OCI-LY7 (cell line): Measurements from ENCODE around the gene C10orf90. TPM values are rescaled to one million over a fixed set of nuclear protein-coding genes. Genes with fewer than 3 reads are reported as not detected.

Experiments
- BruUV-seq: library from RNA; stranded (reverse); fragments of 400-500 nt; replicated peaks from 2 replicates; lab custom pipeline; 2021; lab: Mats Ljungman, UMichigan
- CTCF ChIA-PET: fragments of 300-600 bp; sonication (Branson Sonifier 250); formaldehyde crosslinking; loops from one replicate; lab custom pipeline; 2022; ENCODE audit warnings: antibody characterized with exemption; ENCODE audit not compliant: unreplicated experiment; lab: Charles Lee
- POLR2A ChIA-PET: fragments of 300-600 bp; sonication (Branson Sonifier 250); formaldehyde crosslinking; loops from one replicate; lab custom pipeline; 2022; ENCODE audit warnings: antibody characterized with exemption; lab: Charles Lee
- DNase-seq: peaks from one replicate; pipeline ENCODE4 v3.0.0-alpha.2; 2015; ENCODE audit warnings: low spot score
- H2AFZ ChIP-seq: fragments of 200-600 bp; sonication (generic), shearing (Covaris generic); 2 replicates; pipeline ENCODE4 v1.6.1; 2014; ENCODE audit warnings: mild to moderate bottlenecking, antibody characterized with exemption, low read length, moderate library complexity
- H3K27ac ChIP-seq: fragments of 200-600 bp; sonication (generic); 2 replicates; pipeline ENCODE4 v1.5.1; 2014; ENCODE audit warnings: mixed run types, low read depth, mild to moderate bottlenecking, moderate library complexity, low read length, inconsistent platforms; ENCODE audit not compliant: poor library complexity, severe bottlenecking
- H3K36me3 ChIP-seq: fragments of 200-600 bp; sonication (generic); 2 replicates; pipeline ENCODE4 v1.6.1; 2014; ENCODE audit warnings: mild to moderate bottlenecking, antibody characterized with exemption, low read length, moderate library complexity, mixed read lengths; ENCODE audit not compliant: insufficient read depth
- H3K4me1 ChIP-seq: fragments of 200-600 bp; sonication (generic); 2 replicates; pipeline ENCODE4 v1.5.1; 2014; ENCODE audit warnings: mild to moderate bottlenecking, low read length; ENCODE audit not compliant: insufficient read depth, poor library complexity, severe bottlenecking
- H3K4me2 ChIP-seq: fragments of 200-600 bp; sonication (generic); 2 replicates; pipeline ENCODE4 v1.6.1; 2014; ENCODE audit warnings: mild to moderate bottlenecking, low read length
- H3K4me3 ChIP-seq: fragments of 200-600 bp; sonication (generic); 2 replicates; pipeline ENCODE4 v1.5.1; 2014; ENCODE audit warnings: mild to moderate bottlenecking, low read depth, low read length; ENCODE audit not compliant: poor library complexity, severe bottlenecking
- H3K79me2 ChIP-seq: fragments of 200-600 bp; sonication (generic); 2 replicates; pipeline ENCODE4 v1.6.1; 2016; ENCODE audit warnings: low read depth, mild to moderate bottlenecking, low read length, moderate library complexity, mixed read lengths; ENCODE audit not compliant: insufficient read depth
- H3K9me2 ChIP-seq: fragments of 200-600 bp; sonication (generic); 2 replicates; pipeline ENCODE4 v1.6.1; 2016; ENCODE audit warnings: mild to moderate bottlenecking, low read length, mixed read lengths; ENCODE audit not compliant: insufficient read depth
- H3K9me3 ChIP-seq: fragments of 200-600 bp; sonication (generic); 2 replicates; pipeline ENCODE4 v1.6.1; 2014; ENCODE audit warnings: mild to moderate bottlenecking, mixed run types, low read length, mixed read lengths
- H4K20me1 ChIP-seq: fragments of 200-600 bp; sonication (generic); 2 replicates; pipeline ENCODE4 v1.6.1; 2014; ENCODE audit warnings: mild to moderate bottlenecking, antibody characterized with exemption, low read length, moderate library complexity, mixed read lengths; ENCODE audit not compliant: insufficient read depth
- EZH2phosphoT487 ChIP-seq: fragments of 200-600 bp; sonication (generic); IDR thresholded peaks from 2 replicates; pipeline ENCODE4 v1.6.1; 2018; ENCODE audit warnings: low read depth, borderline replicate concordance, mild to moderate bottlenecking, mixed run types, antibody characterized with exemption, low read length, moderate library complexity, mixed read lengths
- intact Hi-C: fragments of 100-400 bp; cut with micrococcal nuclease; formaldehyde crosslinking; loops from one replicate; pipeline ENCODE4 v1.10.0; 2022; ENCODE audit not compliant: unreplicated experiment
- total RNA-seq, 2 experiments: library from RNA; depleted of rRNA in 1 of 2; stranded (reverse); fragments of >200 nt in 1 of 2; shearing (Covaris generic) in 1 of 2; gene quantifications; 2 replicates each; pipeline ENCODE4 v1.2.3, GENCODE V29; 2014 to 2022
- TF ChIP-seq, protein P1 (sequence below): fragments of 200-600 bp; sonication (generic); conservative IDR thresholded peaks from 2 replicates; pipeline ENCODE4 v1.5.1; 2014; ENCODE audit warnings: mild to moderate bottlenecking, antibody characterized with exemption, low read length, moderate library complexity, mixed read lengths

Gene C10orf90
- total RNA-seq, 2 experiments from 2014 or later: not detected

DNA sequence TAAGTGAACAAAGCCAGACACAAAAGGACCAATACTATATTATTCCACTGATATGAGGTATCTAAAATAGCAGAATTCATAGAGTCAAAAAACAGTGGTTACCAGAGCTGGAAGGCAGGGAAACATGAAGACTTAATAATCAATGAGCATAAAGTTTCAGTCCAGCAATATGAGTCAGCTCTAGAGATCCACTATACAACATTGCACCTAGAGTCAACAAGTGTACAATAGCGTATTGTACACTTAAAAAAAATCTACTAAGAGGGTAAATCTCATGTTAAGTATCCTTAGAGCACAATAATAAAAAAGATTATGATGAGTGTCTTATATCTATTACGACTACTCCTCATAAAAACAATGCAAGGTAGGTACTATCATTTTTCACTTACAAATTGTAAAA is 36.1 kb downstream of the C10orf90 start:
- BruUV-seq: no TSS peak
- Histone ChIP-seq H3K4me3 (no peak overlapping the region), H2AFZ (no peak overlapping the region), H3K4me1 (no peaks in the 10 kb centered on the region), H3K79me2 (no peaks in the 10 kb centered on the region), H3K4me2 (no peak overlapping the region), H3K9me3 (no peaks in the 10 kb centered on the region), H3K9me2 (no peaks in the 10 kb centered on the region), H4K20me1 (no peaks in the 10 kb centered on the region), H3K27ac (no peak overlapping the region), H3K36me3 (no peaks in the 10 kb centered on the region)
- no peak for TF ChIP-seq EZH2phosphoT487
- TF ChIP-seq, protein P1, sequence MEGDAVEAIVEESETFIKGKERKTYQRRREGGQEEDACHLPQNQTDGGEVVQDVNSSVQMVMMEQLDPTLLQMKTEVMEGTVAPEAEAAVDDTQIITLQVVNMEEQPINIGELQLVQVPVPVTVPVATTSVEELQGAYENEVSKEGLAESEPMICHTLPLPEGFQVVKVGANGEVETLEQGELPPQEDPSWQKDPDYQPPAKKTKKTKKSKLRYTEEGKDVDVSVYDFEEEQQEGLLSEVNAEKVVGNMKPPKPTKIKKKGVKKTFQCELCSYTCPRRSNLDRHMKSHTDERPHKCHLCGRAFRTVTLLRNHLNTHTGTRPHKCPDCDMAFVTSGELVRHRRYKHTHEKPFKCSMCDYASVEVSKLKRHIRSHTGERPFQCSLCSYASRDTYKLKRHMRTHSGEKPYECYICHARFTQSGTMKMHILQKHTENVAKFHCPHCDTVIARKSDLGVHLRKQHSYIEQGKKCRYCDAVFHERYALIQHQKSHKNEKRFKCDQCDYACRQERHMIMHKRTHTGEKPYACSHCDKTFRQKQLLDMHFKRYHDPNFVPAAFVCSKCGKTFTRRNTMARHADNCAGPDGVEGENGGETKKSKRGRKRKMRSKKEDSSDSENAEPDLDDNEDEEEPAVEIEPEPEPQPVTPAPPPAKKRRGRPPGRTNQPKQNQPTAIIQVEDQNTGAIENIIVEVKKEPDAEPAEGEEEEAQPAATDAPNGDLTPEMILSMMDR: no peak
- CTCF ChIA-PET: no interaction called here
- POLR2A ChIA-PET: no interaction called here
- DNase-seq: no peak
- intact Hi-C loops: no loop called here

DNA sequence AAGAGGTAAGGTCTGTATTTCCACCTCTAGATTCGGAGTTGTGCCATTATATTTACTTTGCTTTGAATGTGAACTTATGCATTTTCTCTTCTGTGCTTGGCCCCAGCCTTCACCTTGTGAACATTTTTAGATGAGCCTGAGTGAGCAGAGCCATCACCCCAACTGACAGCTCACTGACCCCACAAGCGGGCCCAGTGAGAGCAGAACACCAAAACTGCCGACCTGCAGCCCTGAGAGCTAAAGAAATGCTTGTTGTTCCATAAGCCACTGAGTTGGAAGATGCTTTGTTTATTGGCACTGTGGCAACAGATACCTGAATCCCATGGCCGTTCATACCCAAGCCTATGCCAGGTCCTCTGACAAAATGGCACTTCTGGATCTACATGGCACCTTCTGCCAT is 37.8 kb downstream of the C10orf90 start:
- TF ChIP-seq, protein P1: no peak
- TF ChIP-seq EZH2phosphoT487: no peak
- Histone ChIP-seq H3K79me2 (no peaks in the 10 kb centered on the region), H3K4me3 (no peak overlapping the region), H3K9me3 (no peaks in the 10 kb centered on the region), H3K27ac (no peak overlapping the region), H3K36me3 (no peaks in the 10 kb centered on the region), H4K20me1 (no peaks in the 10 kb centered on the region), H3K4me1 (no peaks in the 10 kb centered on the region), H3K4me2 (no peak overlapping the region), H2AFZ (no peak overlapping the region), H3K9me2 (no peaks in the 10 kb centered on the region)
- DNase-seq: no peak
- ChIA-PET POLR2A (no interaction called here), CTCF (no interaction called here)
- BruUV-seq: no TSS peak
- intact Hi-C loops: no loop called here

GRCh38 chr10:126629925-126630624 is 40.4 kb downstream of the C10orf90 start:
- no peak for TF ChIP-seq EZH2phosphoT487
- TF ChIP-seq, protein P1: no peak
- Histone ChIP-seq H3K9me2 (no peaks in the 10 kb centered on the region), H3K36me3 (no peaks in the 10 kb centered on the region), H4K20me1 (no peaks in the 10 kb centered on the region), H2AFZ (no peak overlapping the region), H3K27ac (no peak overlapping the region), H3K4me3 (no peak overlapping the region), H3K4me2 (no peak overlapping the region), H3K4me1 (no peaks in the 10 kb centered on the region), H3K9me3 (no peaks in the 10 kb centered on the region), H3K79me2 (no peaks in the 10 kb centered on the region)
- intact Hi-C loops: no loop called here
- no peak for DNase-seq
- CTCF ChIA-PET: no interaction called here
- BruUV-seq: no TSS peak
- POLR2A ChIA-PET: interaction anchor here (0.7 kb wide), 1 partner anchor 33 kb away, joined by 4 read pairs; no protein-coding TSS in a partner anchor
